KG1 (cell line): Measurements from ENCODE around the gene PIK3C2B.

ENCODE experiments used
- DNase-seq: peaks from one replicate; lab custom pipeline; 2025; lab: John Stamatoyannopoulos, UW

The PIK3C2B gene

GRCh38 chr1:204459706-204460105 is 34.9 kb downstream of the PIK3C2B start:
- DNase-seq, result no peak

GRCh38 chr1:204457666-204458065 is 36.9 kb downstream of the PIK3C2B start:
- no peak for DNase-seq

GRCh38 chr1:204456826-204457442 is 37.7 kb downstream of the PIK3C2B start:
- DNase-seq, result no peak

GRCh38 chr1:204455831-204456145 is 38.8 kb downstream of the PIK3C2B start:
- no peak for DNase-seq

GRCh38 chr1:204455063-204455830 is 39.4 kb downstream of the PIK3C2B start:
- no peak for DNase-seq

GRCh38 chr1:204454476-204454875 is 40.1 kb downstream of the PIK3C2B start:
- no peak for DNase-seq

GRCh38 chr1:204453141-204453772 is 41.3 kb downstream of the PIK3C2B start:
- no peak for DNase-seq

- no peak for DNase-seq
These were observed 43.1 kb downstream of the PIK3C2B start for GRCh38 chr1:204451352-204452124.

- no peak for DNase-seq
These were observed 43.9 kb downstream of the PIK3C2B start for GRCh38 chr1:204450461-204451257.

- DNase-seq, result no peak
These were observed 44.8 kb downstream of the PIK3C2B start for GRCh38 chr1:204449678-204450280.

- DNase-seq, result no peak
These were observed 45.5 kb downstream of the PIK3C2B start for GRCh38 chr1:204448991-204449677.

- no peak for DNase-seq
These were observed 46.2 kb downstream of the PIK3C2B start for GRCh38 chr1:204448344-204448964.

- no peak for DNase-seq
These were observed 46.9 kb downstream of the PIK3C2B start for GRCh38 chr1:204447736-204448135.

- DNase-seq, result no peak
These were observed 47.4 kb downstream of the PIK3C2B start for GRCh38 chr1:204447190-204447589.

GRCh38 chr1:204446413-204447111 is 48.0 kb downstream of the PIK3C2B start:
- DNase-seq, result peak; percentile 42

- DNase-seq, result no peak
These were observed 48.7 kb downstream of the PIK3C2B start for GRCh38 chr1:204445860-204446412.
